Keratinocyte (primary cell): ENCODE data around the gene IGF1R. TPM values are rescaled to one million over a fixed set of nuclear protein-coding genes. Genes with fewer than 3 reads are reported as not detected.

ENCODE experiments used
- DNase-seq: peaks from one replicate; pipeline ENCODE4 v3.0.0-alpha.2; 2011; ENCODE audit warnings: low read depth, missing footprints, low spot score
- FAIRE-seq: peaks from 2 replicates; lab custom pipeline; 2011; peaks lifted over from hg19 to GRCh38; lab: Jason Lieb, UNC
- H2AFZ ChIP-seq: 2 replicates; pipeline ENCODE4 v1.6.0; 2012; ENCODE audit warnings: low read length, control low read depth, inconsistent platforms; ENCODE audit not compliant: control insufficient read depth
- H3K27ac ChIP-seq: 2 replicates; pipeline ENCODE4 v1.5.1; 2011; ENCODE audit warnings: low read length; ENCODE audit not compliant: control insufficient read depth, insufficient read depth
- H3K27me3 ChIP-seq: 3 replicates; pipeline ENCODE4 v1.6.0; 2011; ENCODE audit warnings: low read length; ENCODE audit not compliant: control insufficient read depth, insufficient read depth; ENCODE audit errors: extremely low read depth
- H3K36me3 ChIP-seq, 2 experiments: 2 replicates in 1 of 2; 3 replicates in 1 of 2; pipeline ENCODE4 v1.5.1; 2011; ENCODE audit warnings: low read length in 2 of 2, mild to moderate bottlenecking in 1 of 2; ENCODE audit not compliant: control insufficient read depth in 2 of 2, insufficient read depth in 2 of 2; ENCODE audit errors: extremely low read depth in 1 of 2
- H3K4me1 ChIP-seq: 3 replicates; pipeline ENCODE4 v1.5.1; 2011; ENCODE audit warnings: low read length; ENCODE audit not compliant: control insufficient read depth, insufficient read depth; ENCODE audit errors: extremely low read depth
- H3K4me2 ChIP-seq: 3 replicates; pipeline ENCODE4 v1.6.0; 2011; ENCODE audit warnings: low read depth, low read length; ENCODE audit not compliant: control insufficient read depth, insufficient read depth; ENCODE audit errors: extremely low read depth
- H3K4me3 ChIP-seq, 3 experiments: fragments of 200-600 bp in 1 of 3; sonication (generic) in 1 of 3; 2 replicates in 2 of 3; 3 replicates in 1 of 3; pipeline ENCODE4 v1.5.1; 2011 to 2016; ENCODE audit warnings: low read length in 3 of 3, mild to moderate bottlenecking in 3 of 3, control low read depth in 2 of 3, inconsistent platforms in 1 of 3, low read depth in 1 of 3, mixed read lengths in 1 of 3, mixed run types in 1 of 3, moderate library complexity in 1 of 3; ENCODE audit not compliant: control insufficient read depth in 2 of 3, insufficient read depth in 2 of 3; ENCODE audit errors: extremely low read depth in 1 of 3
- H3K79me2 ChIP-seq: 2 replicates; pipeline ENCODE4 v1.6.0; 2012; ENCODE audit warnings: low read length; ENCODE audit not compliant: control insufficient read depth, insufficient read depth
- H3K9ac ChIP-seq: 3 replicates; pipeline ENCODE4 v1.6.0; 2011; ENCODE audit warnings: low read length; ENCODE audit not compliant: control insufficient read depth, insufficient read depth; ENCODE audit errors: extremely low read depth
- H3K9me1 ChIP-seq: 3 replicates; pipeline ENCODE4 v1.6.0; 2011; ENCODE audit warnings: low read length; ENCODE audit not compliant: control insufficient read depth, insufficient read depth; ENCODE audit errors: extremely low read depth
- H3K9me3 ChIP-seq: 2 replicates; pipeline ENCODE4 v1.5.1; 2012; ENCODE audit warnings: low read depth, low read length; ENCODE audit not compliant: control insufficient read depth
- H4K20me1 ChIP-seq: 3 replicates; pipeline ENCODE4 v1.6.0; 2011; ENCODE audit warnings: low read length; ENCODE audit not compliant: control insufficient read depth, insufficient read depth; ENCODE audit errors: extremely low read depth
- EZH2 ChIP-seq: IDR thresholded peaks from one replicate; pipeline ENCODE4 v1.6.1; 2012; ENCODE audit warnings: inconsistent platforms, mild to moderate bottlenecking, low read length, moderate library complexity
- dilution Hi-C: fragments of 300-500 bp; cut with MboI; formaldehyde crosslinking; loops from one replicate; pipeline ENCODE4 v1.7.0; 2020; ENCODE audit warnings: low sequenced_read_pairs; ENCODE audit not compliant: extremely low pct_ligation_motif_present
- polyA plus RNA-seq, 5 experiments: library from polyadenylated mRNA; depleted of rRNA in 3 of 5; stranded (reverse) in 3 of 5; stranded (forward) in 1 of 5; unstranded in 1 of 5; fragments of >200 nt; gene quantifications; 1 replicate in 1 of 5; 2 replicates in 3 of 5; 3 replicates in 1 of 5; pipeline versions ENCODE4 v1.2.1 to v1.2.3, GENCODE V29; 2011 to 2012; ENCODE audit warnings: missing spikeins in 2 of 5, low read depth in 1 of 5, low replicate concordance in 1 of 5
- TF ChIP-seq, protein P1 (sequence below), 3 experiments: IDR thresholded peaks in 1 of 3; conservative IDR thresholded peaks in 1 of 3; optimal IDR thresholded peaks in 1 of 3; 2 replicates in 2 of 3; 3 replicates in 1 of 3; pipeline versions ENCODE3 to v1.5.1; 2011; ENCODE audit warnings: low read length in 3 of 3, mild to moderate bottlenecking in 3 of 3, moderate library complexity in 2 of 3, control low read depth in 1 of 3, inconsistent platforms in 1 of 3; ENCODE audit not compliant: insufficient read depth in 2 of 3; ENCODE audit errors: extremely low read depth in 1 of 3

The IGF1R gene
- polyA plus RNA-seq, 1 donor (not counting 4 experiments of a cell fraction or from before 2014, with no cell fraction given) = 14.5 TPM

DNA sequence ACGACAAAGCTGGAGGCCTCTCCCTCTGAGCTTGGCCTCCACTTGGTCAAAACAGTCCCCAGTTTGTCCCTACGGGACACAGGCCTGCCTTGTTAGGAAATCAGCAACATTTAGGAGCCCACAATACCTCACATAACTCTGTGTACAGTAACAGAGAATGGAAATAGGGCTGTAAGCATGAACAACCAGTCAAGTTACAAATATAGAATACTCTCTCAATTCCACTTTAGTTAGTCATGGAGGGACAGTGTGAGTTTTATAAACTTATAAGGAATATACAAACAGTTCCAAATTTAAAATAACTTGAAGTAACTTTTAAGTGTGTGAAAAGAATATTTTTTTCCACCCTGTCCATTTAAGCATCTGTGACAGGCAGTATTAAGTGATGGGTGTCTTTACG lies 229.8 kb downstream of the IGF1R start:
- DNase-seq (no peak), FAIRE-seq (no peak)
- H3K9me3 ChIP-seq = no peaks in the 10 kb centered on the region
- H3K79me2 ChIP-seq = peaks cover 76% of the 10 kb centered on the region
- no peak overlapping the region for H3K4me2 ChIP-seq
- H4K20me1 ChIP-seq = no peaks in the 10 kb centered on the region
- no peak overlapping the region for H3K9ac ChIP-seq
- H3K27me3 ChIP-seq = no peaks in the 10 kb centered on the region
- H3K27ac ChIP-seq = no peak overlapping the region
- H2AFZ ChIP-seq = no peak overlapping the region
- no peak overlapping the region for H3K4me3 ChIP-seq
- dilution Hi-C loops = no loop called here
- peaks cover 2% of the 10 kb centered on the region for H3K9me1 ChIP-seq
- TF ChIP-seq EZH2 = no peak
- TF ChIP-seq, protein P1, sequence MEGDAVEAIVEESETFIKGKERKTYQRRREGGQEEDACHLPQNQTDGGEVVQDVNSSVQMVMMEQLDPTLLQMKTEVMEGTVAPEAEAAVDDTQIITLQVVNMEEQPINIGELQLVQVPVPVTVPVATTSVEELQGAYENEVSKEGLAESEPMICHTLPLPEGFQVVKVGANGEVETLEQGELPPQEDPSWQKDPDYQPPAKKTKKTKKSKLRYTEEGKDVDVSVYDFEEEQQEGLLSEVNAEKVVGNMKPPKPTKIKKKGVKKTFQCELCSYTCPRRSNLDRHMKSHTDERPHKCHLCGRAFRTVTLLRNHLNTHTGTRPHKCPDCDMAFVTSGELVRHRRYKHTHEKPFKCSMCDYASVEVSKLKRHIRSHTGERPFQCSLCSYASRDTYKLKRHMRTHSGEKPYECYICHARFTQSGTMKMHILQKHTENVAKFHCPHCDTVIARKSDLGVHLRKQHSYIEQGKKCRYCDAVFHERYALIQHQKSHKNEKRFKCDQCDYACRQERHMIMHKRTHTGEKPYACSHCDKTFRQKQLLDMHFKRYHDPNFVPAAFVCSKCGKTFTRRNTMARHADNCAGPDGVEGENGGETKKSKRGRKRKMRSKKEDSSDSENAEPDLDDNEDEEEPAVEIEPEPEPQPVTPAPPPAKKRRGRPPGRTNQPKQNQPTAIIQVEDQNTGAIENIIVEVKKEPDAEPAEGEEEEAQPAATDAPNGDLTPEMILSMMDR (optimal IDR thresholded peaks at IDR 0.05 in 1 of 3, IDR thresholded peaks at IDR 0.05 in 1 of 3, conservative IDR thresholded peaks at IDR 0.05 in 1 of 3; ENCODE audit: extremely low read depth in 1 of 3, insufficient read depth in 2 of 3, low read length in 3 of 3) = no peak
- H3K4me1 ChIP-seq = peaks cover 31% of the 10 kb centered on the region
- H3K36me3 ChIP-seq = no peaks in the 10 kb centered on the region

DNA sequence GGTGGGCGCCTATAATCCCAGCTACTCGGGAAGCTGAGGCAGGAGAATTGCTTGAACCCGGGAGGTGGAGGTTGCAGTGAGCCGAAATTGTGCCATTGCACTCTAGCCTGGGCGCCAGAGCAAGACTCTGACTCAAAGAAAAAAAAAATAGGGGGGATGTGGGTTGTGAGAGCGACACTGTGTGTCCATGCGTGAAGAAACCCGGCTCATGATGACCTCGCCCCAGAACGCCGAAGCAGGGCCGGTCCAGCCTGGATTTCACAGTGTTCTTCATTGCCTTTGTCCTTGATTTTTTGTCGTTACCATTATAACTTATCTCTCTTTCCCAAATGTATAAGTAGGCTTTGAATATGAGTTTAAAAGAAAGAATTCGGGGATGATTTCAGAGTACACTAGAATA lies 230.5 kb downstream of the IGF1R start:
- Histone ChIP-seq H3K4me1 (peaks cover 26% of the 10 kb centered on the region), H2AFZ (no peak overlapping the region), H3K27ac (no peak overlapping the region), H3K9ac (no peak overlapping the region), H3K4me3 (no peak overlapping the region), H3K9me3 (no peaks in the 10 kb centered on the region), H3K36me3 (no peaks in the 10 kb centered on the region), H3K79me2 (peaks cover 82% of the 10 kb centered on the region), H3K27me3 (no peaks in the 10 kb centered on the region), H4K20me1 (no peaks in the 10 kb centered on the region), H3K9me1 (peaks cover 2% of the 10 kb centered on the region), H3K4me2 (no peak overlapping the region)
- FAIRE-seq (no peak), DNase-seq (no peak)
- dilution Hi-C loops = no loop called here
- no peak for TF ChIP-seq EZH2
- TF ChIP-seq, protein P1 (optimal IDR thresholded peaks at IDR 0.05 in 1 of 3, IDR thresholded peaks at IDR 0.05 in 1 of 3, conservative IDR thresholded peaks at IDR 0.05 in 1 of 3; ENCODE audit: extremely low read depth in 1 of 3, insufficient read depth in 2 of 3, low read length in 3 of 3) = no peak
